ENCODE measurements around the gene AMOTL1.

GRCh38 chr11:94835594-94835927 is 67.4 kb downstream of the AMOTL1 start:
- TF ChIP-seq GATA2 (IDR thresholded peaks at IDR 0.05; ENCODE audit: low read depth, low read length), result no peak
- TF ChIP-seq GATA3 (IDR thresholded peaks at IDR 0.05; ENCODE audit: low read depth, low read length), result no peak

Measured in SH-SY5Y (cell line).